Measurements from ENCODE around the gene UQCRQ. TPM values are rescaled to one million over a fixed set of nuclear protein-coding genes. Genes with fewer than 3 reads are reported as not detected.

The UQCRQ gene
- total RNA-seq, 1 donor from 2014 or later: 558 TPM

- DNase-seq (ENCODE audit: low spot score): no peak
Measured at GRCh38 chr5:132870801-132871200, 4.4 kb downstream of the UQCRQ start.

DNA sequence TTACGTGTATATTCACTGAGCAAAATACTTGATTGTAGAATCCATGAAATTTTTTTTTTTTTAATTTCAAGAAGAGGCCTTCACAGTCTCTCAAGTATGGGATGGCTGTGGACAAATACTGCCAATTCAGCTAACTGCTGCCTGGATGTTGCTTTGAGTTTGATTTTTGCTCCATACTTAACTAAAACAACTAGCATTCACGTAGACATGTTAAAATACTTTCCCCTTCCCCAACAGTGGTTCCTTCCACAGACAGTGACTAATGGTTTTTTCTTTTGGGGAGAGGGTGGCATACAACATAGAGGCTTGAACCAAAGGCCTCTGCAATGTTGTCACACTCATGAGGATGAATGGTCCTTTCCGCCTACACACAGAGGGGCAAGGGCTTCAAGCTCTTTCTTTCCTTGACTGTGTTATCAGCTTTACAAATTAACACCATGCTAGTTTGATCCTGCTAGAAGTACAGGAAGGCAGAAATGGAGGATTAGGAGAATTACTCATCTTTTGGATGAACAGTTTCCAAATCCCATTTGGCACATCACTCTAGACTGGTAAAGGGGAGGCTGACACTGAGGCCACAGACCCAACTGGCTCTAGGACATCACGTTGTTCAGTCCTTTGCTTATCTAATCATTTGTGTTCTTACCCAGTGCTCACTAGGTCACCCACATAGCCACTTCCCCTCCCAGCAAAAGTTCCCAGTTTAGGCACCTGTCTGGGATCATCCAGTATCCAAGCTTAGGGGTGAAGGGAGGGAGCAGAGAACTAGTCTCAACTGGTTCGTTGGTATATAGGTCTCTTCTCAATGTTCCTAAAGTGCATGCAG lies 5.2 kb downstream of the UQCRQ start:
- DNase-seq (ENCODE audit: low spot score): no peak

DNA sequence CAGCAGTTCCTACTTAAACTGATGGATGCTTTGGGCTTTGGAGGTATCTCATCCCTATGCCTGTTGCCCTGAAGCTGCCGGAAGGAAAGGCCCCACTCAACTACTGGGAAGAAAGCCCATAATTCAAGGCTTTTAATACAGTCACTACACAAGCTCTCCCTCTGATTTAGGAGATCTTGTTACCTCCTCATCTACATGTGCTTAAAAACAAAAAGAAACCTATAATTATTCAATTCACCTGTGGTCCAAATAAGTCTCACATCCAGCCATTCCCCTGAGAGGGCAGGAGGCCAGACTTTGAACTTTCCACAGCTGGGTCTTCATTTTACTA lies 6.3 kb downstream of the UQCRQ start:
- DNase-seq (ENCODE audit: low spot score): no peak

DNA sequence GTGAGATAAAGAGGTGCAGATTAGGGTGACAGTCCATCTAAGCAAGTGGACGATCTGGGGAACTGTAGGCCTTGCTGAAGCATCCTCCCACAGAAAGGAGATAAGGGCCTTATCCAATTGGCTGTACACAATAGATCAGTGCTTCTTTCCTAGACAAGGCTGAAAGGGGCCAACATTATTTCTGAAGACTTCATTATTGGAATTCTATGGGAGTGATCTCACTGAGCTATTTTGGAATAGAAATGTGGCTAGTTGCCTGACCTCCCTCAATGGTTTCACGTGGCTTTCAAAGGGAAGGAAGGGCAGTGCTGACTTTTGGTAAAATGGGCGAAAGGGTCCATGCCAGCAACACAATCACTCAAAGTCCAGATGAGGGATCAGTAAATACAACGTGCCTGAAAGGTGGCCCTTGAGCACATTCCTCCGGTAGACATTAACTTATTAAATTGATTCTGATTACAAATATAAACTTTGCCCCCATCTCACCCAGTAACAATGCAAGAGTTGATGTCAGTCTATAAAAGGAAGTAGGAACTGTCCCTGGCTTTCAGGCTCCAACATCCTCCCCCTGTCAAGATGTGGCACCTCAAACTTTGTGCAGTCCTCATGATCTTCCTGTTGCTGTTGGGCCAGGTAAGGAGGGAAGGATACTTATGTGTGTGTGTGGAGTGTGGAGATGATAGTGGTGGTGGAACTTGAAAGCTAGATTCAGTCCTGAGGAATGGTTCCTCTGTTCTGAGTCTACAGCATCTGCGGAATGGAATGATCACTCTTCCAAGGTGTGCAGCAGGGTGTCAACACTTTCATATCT lies 6.9 kb downstream of the UQCRQ start, which contains the start of gene LEAP2:
Gene LEAP2 (plus strand): TSS at position 550 of the 811 bp plus-strand sequence. CDS start 27 bp downstream, at position 577.
- DNase-seq (ENCODE audit: low spot score): peak; percentile 51

- DNase-seq (ENCODE audit: low spot score): no peak
Measured at GRCh38 chr5:132873930-132874271, 7.5 kb downstream of the UQCRQ start.

GRCh38 chr5:132876020-132876759 lies 9.7 kb downstream of the UQCRQ start:
- DNase-seq (ENCODE audit: low spot score): no peak

GRCh38 chr5:132877466-132877865 lies 11.0 kb downstream of the UQCRQ start:
- no peak for DNase-seq (ENCODE audit: low spot score)

- peak; percentile 54 for DNase-seq (ENCODE audit: low spot score)
Measured at GRCh38 chr5:132877938-132878337, 11.5 kb downstream of the UQCRQ start.

GRCh38 chr5:132883261-132883834 lies 16.9 kb downstream of the UQCRQ start:
- peak; percentile 63 for DNase-seq (ENCODE audit: low spot score)

DNA sequence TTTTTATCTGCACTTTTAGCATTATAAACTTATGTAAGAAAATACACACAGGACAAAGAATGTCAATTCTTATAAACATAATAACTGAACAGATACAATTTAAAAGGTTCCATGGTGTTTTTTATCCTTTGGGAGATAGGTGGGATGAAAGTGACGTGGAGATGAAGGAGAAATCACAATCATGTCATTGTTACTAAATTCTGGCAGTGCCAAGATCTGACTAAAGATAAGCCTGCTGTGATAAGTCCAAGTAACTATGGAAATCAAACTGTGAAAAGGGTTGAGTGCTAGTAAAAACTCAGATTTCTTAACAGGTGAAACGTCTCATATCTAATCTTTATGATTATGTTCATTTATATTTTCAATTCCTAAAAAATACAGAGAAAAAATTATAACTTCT lies 18.1 kb downstream of the UQCRQ start:
- no peak for DNase-seq (ENCODE audit: low spot score)

DNA sequence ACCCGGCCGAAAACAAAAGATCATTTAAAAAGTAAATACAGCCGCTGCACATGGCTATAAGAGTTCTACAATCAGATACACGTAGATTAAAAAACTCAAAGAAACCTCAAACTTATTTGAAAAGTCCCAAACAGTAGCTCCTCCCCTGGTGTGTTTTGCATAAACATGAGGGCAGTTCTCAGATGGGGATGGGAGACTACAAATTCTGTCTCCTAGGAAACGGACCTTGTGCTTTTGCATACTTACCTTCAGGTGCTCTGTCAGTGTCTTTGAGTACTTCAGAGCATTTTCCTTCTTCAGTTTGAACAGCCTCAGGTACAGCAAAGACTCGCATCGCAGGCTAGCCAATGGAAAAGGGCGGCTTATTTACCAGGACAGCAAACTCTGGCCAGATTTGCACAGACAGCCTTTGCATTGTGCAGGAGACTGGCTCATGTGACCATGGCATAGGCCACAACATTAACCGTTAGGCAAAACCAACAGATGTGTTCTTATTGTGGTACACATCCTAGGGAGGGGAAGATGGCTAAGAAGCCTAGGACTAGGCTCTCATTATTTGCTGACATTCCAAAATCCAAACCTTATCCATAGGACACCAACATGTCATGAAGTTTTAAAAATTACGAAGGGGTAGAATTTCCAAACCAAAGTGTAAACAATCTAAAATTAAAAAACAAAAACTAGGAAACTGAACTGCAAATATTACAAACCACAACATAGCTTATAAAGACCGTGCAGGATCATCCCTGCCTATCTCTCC lies 19.8 kb downstream of the UQCRQ start:
- no peak for DNase-seq (ENCODE audit: low spot score)

DNA sequence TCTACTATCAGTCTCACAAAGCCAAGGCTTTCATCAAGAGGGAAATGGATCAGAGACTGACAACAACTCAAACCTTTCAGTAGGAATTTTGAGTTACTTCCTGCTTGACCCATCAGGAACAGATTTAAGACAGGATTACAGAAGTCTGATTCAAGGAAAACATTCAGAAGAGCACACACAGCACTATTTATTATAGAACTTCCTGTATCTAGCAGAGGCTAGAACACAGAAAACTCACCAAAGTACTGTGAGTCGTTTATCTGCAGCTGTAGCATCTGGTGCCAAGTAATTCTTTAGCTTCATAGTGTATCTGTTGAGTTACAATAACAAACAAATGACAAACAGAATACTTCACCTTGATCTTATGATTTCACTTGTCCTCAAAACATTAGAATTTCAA lies 20.8 kb downstream of the UQCRQ start:
- no peak for DNase-seq (ENCODE audit: low spot score)

DNA sequence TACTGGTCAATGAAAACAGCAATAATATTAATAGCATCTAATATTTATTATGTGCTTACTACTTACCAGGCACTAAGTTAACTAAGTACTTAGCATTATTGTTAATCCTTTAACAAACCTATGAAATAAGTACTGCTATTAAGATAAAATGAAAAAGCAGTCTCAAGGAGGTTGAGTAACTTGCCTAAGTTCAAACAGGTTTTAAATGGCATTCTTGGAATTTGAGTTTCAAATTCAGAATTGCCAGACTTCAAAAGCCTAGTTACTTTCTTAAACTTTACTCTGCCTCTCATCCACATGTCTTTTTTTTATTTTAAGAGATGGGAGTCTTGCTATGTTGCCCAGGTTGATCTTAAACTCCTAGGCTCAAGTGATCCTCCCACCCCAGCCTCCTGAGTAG lies 23.1 kb downstream of the UQCRQ start:
- DNase-seq (ENCODE audit: low spot score): no peak

DNA sequence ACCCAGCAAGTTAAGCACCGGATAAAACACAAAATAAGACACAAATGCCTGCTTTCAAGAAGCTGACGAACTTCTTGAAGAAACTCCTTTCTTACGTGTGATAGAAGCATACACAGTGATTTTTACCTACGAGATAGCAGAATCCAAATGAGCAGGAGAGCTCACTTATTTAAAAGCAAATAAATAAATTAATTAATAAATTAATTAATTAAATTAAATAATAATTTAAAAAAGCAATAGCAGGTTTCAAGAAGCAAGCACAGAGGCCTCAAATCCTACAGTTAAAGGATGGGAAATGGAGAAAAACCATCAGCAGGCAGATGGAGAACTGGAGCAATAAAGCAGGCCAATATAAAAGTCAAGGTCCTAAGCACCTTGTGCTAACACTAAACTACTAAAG lies 24.4 kb downstream of the UQCRQ start:
- no peak for DNase-seq (ENCODE audit: low spot score)

DNA sequence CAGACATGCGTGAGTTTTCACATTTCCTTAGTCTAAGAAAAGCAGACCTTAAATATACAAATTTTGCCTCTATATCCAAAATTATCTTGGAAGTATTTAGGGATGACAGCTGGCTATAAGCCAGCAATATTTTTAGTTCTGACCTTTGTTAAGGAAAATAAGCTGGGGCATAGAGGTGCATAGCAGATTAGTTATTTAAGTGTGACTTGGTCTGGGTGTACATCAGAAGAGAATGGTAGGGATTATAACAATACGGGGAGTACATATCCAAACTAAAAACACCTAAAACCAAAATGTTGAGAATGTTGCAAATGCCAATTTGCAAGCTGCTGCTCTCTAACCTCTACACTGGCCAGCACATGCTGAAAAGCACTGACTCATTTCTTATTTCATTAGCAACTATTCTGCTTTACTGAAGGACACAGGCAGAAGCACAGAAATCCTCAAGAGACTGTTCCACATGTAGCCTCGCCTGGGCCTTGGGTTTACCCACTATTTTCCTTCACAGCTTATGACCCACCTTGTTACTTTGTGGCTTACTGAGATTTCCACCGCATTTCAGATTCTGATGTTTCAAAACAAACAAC lies 29.4 kb downstream of the UQCRQ start:
- no peak for DNase-seq (ENCODE audit: low spot score)

- no peak for DNase-seq (ENCODE audit: low spot score)
Measured at GRCh38 chr5:132896685-132897084, 30.2 kb downstream of the UQCRQ start.

GRCh38 chr5:132898094-132898493 lies 31.7 kb downstream of the UQCRQ start:
- DNase-seq (ENCODE audit: low spot score): no peak

DNA sequence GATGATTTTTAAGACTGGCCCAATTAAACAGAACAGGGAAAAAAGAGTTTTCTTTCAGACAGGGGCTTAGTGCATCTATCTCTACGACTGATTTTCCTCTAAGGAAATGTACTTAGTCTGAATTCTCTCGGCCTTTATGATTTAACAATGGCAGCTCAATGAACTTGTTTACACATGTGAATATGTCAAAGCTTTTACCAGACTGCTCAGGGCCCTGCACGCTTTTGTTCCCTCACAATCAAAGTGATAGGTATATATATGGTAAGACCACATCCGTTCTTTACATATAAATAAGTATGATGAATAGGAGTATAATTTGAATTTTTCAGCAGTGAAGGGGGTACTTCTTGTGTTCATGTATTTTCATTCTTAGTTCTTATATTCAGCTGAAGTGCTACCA lies 34.6 kb downstream of the UQCRQ start:
- DNase-seq (ENCODE audit: low spot score): no peak

- DNase-seq (ENCODE audit: low spot score): no peak
Measured at GRCh38 chr5:132901730-132902129, 35.3 kb downstream of the UQCRQ start.

- DNase-seq (ENCODE audit: low spot score): no peak
Measured at GRCh38 chr5:132905938-132906337, 39.5 kb downstream of the UQCRQ start.

DNA sequence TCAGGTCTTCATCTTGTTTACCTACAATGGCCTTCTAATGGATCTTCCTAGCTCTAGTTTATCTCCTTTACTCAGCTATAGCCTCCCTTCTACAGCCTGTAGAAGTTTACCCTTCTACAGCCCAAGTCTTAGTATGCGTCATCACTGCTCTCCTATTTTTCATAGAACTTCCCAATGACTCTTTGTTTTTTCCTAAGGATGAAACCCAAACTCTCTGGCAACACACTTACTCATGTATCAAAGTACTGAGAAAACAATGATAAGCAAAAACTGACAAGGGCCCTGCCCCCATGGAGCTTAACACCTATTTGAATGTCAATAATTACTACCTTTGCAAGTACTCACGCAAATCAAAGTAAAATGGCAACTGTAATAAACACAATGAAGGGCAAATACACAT lies 40.7 kb downstream of the UQCRQ start:
- no peak for DNase-seq (ENCODE audit: low spot score)
